HG02884 (cell line): ENCODE results near the gene XYLT1.

ENCODE experiments used
- ATAC-seq: cut with Tn5 transposase; IDR thresholded peaks from one replicate; pipeline ENCODE4 v1.9.1; 2021; ENCODE audit warnings: mild to moderate bottlenecking, moderate library complexity; ENCODE audit not compliant: unreplicated experiment

XYLT1 gene

DNA sequence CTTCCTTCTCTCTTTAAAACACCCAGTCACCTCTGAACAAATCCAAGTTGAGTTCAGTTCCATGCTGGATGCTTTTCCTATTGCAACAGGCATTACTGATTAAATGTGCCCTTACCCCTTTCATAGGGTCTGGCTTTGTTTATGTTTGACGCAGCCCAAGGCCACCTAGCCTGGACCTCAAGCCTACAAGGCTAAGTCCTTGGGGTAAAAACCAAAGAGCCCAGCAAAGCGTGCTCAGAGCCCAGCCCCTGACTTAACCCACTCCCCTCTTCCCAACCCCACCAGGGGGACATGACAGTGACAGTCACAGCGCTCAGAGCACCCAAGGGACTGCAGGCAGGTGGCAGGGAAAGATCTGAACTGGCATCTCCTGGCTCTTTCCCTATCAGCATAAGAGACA, 200.6 kb downstream of the XYLT1 start:
- ATAC-seq, result no peak

DNA sequence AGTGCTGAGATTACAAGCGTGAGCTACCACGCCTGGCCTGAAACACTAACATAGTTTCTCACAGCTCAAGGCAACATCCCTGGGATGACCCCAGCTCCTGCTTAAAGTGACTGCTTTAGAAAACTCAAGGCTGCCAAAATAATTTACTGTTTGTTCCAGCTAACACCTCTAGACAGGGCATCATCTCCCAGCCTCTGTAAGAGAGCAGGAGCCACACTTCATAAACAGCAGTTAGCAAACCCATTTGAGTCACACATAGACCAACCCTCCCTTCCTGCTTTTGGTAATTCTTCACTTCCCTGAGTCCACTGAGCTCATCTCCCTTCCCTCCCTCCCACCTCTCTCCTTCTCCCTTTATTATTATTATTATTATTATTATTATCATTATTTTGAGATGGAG, 201.3 kb downstream of the XYLT1 start:
- ATAC-seq, result no peak

DNA sequence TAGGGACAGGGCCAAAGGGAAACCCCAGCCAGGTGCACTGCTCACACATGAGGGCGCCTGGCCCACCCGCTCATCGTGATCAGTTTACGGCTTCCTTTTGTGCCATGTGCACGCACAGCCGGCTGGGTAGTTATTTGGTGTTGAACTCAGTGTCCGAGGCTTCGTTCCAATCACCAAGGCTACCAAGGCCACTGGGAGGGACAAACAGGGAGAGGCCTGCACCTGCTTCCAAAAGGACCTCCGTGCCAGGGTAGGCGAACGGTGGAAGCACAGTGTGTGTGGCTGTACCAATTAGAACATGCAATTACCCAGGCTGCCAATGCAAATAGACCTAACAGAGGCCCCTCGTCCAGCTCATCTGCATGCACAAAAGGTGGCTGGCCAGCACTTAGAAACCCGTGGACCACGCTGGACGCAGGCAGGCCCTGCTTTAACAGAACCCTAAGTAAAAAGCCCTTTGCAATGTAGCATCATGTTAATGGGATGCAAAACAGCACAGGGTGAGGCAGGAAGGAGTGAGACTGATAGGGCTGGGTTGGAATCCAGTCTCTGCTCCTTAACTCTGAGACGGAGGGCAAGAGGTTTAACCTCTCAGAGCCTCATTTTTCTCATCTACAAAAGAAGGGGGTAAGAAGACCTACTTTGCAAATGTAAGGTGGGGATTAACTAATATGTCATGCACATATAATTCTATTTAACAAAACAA, 204.0 kb downstream of the XYLT1 start:
- no peak for ATAC-seq

DNA sequence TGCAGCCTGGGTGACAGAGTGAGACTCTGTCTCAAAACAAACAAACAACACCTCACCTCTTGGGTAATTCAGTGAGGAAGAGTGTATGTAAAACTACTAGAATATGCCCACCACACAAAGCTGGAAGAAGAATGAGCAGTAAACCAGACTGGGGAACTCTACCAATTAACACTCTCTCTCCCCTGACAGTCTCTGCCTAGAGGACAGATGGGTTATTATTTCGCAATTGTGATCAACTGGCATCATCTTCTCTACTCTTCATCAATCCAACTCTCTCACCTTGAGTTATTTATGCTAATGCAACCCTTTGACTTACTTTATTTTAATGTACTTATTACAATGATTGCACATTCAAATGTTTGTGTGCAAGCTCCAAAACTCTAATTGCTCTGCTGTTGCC, 205.6 kb downstream of the XYLT1 start:
- no peak for ATAC-seq

DNA sequence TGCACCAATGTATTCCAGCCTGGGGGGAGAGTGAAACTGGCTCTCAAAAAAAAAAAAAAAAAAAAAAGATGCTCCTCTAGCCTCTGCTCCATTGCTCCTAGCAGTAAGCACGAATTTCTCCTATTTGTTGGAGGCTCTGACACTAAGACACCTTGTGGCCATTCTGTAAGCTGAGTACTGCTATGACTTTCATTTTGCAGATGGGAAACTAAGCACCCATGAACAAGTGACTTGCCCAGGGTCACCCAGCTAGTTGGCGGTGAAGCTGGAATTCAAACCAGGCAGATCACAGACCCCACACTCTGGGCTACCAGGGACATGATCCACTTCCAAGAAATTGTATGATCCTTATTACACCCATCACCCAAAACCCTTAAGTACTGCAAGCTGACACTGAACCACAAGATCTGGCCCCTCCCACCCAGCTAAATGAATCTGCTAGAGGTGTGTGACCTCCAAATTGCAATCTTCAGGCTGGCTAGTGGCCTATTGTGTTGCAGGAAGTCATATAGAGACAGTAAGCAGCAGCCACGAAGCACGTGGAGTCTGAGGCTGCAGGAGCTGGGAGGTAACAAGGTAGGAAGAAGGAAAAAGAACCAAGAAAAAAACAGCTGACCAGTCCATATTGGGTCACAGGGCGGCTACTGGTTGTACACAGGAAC, 209.4 kb downstream of the XYLT1 start:
- no peak for ATAC-seq

DNA sequence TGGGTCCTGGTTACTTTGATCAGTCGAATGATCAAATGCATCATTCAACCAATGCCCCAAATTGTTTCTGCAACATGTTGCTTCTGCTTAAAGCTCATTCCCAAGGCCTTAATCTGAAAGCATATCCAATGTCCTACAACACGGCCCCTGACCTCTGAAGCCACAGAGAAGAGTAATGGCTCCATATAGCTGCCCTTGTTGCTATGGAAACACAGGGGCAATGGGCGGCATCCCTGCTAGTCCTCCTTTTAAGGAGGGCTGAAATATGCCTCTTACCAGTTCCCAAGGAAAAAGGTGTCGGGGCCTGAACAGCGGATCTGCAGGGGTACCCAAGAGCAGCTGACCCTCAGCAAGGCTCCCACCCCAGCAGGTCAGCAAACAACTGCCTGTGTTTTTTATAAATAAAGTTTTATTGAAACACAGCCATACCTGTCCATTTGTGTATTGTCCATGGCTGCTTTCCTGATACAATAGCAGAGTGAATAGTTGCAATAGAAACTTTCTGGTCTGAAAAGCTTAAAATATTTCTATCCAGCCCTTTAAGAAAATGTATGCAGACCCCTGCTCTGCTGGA, 210.4 kb downstream of the XYLT1 start:
- ATAC-seq, result no peak

DNA sequence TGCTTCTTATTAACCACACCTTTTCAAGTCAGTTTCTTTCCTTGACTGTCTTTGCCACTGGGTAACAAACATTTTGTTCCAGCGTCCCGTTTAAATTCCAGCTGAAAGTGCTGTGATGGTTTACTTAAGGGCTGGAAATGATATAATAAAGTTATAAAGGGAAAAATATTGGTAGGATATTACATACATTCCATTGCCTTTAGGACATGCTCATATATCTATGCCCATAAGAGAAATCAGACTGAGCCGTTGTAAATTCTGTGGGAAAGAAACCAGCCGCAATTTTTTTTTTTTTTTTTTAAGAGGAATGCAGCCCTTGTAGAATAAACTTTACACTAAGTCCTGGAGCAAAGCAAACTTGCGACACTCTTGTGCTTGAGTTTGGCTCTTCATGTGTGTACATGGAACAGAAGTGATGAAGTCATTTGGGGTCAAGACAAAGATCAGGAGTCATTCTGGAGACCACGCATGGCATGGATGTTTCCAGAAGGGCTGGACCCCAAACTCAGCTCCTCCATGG, 210.9 kb downstream of the XYLT1 start:
- ATAC-seq, result no peak

DNA sequence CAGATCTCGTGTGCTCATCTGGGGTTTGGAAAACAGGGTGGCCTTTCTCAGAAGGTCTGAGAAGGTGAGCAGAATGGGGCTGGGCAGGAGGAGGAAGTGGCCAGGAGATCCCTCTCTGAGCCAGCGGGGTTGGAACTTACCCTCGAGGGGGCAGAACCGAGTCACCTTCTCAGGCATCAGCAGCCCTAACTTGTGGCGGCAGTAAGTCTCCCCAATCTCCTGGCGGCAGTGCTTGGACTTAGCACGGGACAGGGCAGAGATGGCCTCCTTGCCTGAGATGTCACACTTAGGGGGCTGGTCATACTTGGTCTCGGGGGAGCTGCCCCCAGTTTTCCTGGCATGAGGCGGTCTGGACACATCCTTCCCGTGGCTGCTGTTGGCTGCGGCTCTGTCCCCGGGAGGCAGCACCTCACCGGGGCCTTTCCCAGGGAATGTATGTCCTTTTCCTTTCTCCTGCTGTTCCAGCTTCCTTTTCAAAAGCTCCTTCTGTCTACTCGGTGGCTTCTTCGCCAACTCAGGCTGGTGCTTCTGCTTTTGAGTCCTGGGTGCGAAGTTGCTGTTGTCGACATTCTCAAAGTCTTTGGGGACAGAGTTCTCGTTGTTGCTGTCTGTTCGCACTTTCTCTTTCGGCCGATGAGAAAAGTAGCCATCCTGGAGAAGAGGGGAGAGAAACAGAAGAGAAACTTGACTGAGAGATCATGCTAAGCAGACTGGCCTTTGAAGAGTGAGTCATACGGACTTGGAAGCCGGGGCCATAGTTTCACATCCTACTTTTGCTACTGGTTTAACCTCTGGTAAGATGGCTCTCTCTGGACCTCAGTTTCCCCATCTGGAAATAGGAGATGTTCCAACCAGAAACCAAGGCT, 211.7 kb downstream of the XYLT1 start:
- peak; percentile 77 for ATAC-seq

DNA sequence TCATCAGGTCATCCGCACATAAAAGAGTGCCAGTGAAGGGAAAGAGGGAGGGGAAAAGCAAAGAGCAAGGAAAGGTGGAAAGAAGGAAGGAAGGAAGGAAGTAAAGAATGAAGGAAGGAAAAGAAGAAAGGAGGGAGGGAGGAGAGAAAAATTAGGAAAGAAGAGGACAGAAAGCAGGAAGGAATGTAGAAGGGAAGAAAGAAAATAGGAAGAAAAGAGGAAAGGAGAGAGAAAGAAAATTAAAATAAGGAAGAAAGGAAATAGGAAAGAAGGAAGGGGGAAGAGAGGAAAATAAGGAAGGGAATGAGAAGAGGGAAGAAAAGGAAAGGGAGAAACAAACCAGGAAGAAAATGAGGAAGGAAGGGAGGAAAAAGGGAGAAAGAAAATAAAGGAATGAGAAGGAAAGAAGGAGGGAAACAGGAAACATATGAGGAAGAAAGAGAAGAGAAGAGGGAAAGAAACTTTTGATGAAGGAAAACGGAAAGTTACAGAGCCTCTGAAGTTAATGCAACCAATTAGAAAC, 212.6 kb downstream of the XYLT1 start:
- ATAC-seq, result no peak

DNA sequence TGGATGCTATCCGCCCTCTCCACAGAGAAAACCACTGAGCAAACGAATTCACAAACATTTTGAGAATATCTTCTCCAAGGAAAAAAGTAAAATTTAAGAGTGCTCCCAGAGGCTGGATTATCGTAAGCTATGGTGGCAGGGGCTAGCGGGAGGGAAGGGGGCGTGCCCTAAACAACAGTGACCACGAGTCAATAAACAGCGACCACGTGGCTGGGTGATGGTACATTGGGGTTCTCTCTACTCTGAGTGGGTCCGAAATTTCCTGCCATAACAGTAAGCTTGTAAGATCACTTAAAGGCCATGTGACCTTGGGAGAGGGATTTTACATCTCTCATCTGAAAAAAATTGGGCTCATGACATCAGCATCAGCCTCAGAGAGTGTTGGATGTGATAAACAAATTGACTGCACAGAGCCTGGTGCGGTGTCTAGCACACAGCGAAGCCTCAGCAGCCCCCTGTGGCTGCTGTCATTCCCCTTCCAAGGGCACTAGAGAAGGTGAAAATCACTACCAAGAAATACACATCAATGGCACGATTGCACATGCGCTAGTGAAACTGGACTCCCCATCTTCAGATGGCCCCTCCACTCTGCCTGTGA, 213.2 kb downstream of the XYLT1 start:
- no peak for ATAC-seq

DNA sequence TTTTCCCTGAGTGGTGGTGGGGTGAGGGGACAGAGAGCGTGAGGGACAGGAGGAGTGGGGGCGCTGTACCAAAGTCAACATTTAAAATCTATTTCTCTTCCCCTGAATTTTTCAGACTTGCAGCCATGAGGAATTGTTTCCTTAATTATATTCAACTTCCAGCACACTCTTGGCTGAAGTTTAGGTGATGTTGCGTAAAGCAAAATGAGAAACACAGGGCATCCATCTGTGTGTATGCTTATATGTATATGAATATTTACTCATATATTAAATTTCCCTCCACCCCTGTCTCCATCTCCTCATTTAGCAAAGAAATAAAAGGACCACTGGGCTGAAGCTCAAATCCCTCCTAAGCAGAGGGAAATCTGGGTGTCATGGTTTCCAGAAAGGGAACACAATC, 218.1 kb downstream of the XYLT1 start:
- no peak for ATAC-seq

DNA sequence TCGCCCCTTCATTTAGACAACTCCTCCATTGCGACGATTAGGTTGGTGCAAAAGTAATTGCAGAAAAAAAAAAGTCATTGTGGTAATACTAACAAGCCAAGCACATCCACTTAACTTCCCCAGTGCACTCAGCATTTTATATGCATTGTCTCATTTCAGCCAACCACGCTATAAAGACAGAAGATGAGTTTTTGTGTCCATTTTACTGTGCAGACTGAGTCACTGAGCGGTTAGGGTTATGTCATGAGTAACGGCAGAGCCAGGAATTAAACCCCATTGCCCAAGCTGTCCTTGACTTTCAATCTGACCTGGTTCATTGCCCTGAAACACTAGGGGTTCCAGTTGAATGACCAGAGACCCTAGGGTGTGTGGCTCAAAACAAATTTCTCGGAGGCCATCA, 218.7 kb downstream of the XYLT1 start:
- ATAC-seq, result no peak

DNA sequence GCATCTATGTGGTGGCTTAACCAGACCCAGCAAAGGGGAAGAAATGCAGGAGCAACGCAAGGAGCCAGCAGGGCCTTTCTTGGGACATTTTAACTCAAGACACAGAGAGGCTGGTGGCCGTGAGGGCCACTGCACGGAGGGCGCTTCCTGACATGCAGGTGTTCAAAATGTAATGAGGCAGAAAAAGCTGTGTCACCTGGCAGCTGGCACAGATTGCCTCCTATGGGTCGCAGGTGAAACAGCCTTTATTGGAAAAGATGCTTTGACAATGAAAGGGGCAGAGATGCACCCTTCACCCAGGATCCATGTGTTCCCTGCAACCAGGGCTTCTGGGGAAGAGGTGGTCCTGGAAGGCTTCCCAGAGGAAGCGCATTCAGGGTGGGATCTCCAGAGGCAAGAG, 219.3 kb downstream of the XYLT1 start:
- ATAC-seq, result no peak

DNA sequence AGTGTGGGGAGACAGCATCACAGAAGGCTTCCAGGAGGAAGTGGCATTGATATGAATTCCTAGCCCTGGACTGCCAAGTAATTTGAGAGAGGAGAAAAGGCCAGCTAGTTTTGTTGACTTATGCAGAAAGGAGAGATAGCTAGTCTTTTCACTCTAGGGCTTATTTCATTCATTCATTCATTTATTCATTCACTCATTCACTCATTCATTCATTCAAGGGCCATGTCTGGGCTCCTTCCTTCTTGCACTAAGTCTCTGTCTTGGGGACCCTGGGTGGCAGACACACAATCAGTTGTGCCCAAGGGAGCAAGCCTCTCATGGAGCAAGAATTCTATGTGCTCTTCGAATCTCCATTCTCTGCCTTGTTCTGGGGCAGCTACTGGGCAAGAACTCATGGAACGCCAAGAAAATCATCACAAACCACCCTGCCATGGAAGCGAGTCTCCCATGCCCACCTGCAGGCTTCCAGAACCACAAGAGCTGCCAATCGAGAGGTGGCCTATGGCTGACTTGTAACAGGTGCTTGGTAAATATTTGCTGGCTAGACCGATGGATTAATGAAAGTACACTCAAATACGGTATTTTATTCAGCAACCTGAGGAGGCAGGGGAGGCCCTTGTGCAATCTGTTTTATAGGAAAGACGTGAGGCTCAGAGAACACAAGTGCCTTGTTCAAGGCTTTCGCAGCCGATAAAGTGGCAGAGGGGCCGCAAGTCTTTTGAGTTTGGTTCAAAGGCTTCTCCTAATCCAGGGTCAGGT, 223.6 kb downstream of the XYLT1 start:
- ATAC-seq, result no peak

DNA sequence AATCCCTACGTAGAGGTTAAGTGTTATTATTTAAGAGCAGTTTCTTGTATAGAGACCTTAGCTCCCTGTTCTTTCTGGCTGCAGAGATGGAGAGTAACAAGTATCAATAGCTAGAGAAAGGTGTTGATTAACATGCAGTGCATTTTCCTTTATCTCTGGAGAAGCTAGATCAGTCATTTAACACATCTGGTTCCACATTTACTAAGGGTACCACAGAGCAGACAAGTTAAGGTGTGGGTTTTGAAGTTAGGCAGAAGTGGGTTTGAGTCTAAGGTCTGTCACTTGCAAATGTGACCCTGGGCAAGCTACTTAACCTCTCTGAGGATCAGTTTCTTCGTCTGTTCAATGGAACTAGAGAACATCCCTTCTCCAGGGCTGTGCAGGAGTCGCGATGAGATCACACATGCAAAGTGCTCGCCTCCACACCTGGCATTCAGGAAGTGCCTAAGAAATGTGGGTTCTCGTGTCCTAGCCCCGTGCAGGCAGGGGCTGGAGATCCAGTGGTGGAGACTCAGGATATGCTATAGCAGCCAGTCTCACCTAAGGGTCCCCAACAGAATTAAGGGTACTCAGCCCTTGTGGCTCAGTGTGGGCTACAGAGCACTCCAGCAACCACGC, 224.4 kb downstream of the XYLT1 start:
- ATAC-seq, result no peak

DNA sequence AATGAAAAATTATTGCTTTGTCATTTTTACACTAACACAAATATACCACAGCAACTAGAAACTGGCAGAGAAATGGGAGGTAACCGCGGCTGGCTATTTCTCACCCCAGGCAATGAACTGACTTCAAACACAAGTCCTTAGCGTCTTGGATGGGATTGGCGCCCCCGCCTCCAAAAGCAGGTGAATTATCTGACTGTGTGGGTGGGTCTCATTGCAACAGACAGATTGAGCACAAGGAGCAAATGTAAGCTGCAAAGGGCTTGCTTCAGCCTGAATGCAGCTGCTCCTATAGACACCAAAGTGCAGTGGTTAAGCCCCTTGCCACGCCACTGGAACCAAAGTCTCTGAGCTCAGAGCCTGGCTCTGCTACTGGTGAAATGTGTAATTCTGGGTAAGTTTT, 225.0 kb downstream of the XYLT1 start:
- ATAC-seq, result no peak

DNA sequence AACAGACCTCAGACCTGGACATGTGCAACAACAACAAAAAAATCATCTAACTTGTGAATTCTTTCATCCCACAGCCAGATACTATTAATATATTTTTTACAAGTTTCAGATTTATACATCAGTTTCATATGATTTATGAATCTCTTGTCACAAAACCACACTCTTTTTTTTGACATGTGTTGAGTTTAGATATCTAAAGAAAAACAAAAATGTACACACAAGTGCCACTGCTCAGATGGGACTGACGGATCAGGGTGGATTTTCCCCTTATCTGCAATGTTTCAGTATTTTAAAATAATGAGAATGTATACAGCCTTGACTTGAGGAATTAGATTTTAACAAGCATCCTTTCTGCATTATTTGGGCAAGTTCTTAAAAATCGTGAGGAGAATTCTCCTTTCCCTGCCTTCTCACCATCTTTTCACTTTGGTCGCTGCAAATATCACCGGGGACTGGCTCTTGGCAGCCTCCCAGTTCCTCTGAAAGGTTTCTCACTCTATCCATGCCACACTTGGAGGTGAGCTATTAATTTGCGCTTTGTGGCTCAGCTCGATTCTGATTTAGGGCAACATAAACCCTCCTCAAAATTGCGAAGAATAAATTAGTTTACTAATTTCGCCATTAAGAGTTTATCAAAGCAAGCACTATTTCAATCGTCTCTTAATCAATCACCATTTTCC, 225.7 kb downstream of the XYLT1 start:
- ATAC-seq, result no peak

DNA sequence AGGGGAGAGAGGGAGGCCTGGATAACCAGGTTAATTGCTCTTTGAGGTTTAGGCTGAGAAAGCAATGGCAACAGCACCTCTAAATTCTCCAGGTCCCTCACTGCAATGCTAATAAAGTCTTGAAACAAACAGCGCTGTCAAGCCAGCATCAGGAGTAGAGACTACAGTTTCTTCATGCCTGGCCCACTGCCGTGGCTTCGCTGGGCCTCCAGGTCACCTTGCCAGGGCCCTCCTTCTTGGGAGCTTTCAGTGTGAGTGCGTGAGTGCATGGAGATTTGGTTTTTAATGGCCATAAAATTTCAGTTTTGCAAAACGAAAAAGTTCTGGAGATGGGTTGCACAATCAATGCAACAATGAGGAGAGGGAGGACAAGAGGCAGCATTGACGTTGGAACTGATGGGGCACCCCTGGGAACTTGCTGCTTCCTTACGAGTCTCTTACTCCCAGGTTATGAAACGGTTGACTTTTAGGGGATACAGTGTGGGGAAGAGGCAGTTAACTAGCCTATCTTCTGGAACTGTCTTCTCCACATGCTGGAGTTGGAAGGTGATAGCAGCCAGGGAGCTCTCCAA, 229.4 kb downstream of the XYLT1 start:
- ATAC-seq, result no peak
